ENCODE results near the gene SCRT2.
"Not testable (repeated sequence)": the region's sequence is repeated elsewhere in the genome, so short reads cannot be mapped to it uniquely, and the experiment has no call there.

Gene SCRT2

GRCh38 chr20:701401-702129, 26.0 kb upstream of the SCRT2 start:
- no peak for DNase-seq (ENCODE audit: low spot score)

DNA sequence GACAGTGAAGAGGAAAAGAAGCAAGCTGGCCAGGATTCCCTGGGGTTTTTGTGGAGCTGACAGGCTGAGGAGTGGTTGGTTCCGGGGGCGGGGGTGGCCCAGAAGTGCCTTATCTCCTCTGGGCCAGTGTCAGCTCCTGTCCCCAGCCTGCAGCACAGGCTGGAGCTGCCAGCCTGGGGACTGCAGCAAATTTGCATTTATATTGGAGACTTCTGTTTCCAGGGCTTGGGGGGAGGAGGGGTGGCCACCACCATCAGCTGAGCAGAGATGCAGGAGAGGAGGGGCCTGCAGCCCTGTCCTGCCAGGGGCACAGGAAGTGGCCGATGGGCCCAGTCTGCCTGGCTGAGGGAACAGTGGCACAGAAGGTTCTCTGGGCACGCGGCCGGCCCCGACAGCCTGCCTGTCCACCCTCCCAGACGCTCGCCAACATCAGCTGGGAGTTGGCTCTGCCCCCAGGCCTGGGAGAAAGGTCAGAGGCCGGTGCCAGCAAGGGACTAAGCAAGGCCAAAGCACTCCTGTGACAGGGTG, 24.3 kb upstream of the SCRT2 start:
- DNase-seq (ENCODE audit: low spot score) = no peak

DNA sequence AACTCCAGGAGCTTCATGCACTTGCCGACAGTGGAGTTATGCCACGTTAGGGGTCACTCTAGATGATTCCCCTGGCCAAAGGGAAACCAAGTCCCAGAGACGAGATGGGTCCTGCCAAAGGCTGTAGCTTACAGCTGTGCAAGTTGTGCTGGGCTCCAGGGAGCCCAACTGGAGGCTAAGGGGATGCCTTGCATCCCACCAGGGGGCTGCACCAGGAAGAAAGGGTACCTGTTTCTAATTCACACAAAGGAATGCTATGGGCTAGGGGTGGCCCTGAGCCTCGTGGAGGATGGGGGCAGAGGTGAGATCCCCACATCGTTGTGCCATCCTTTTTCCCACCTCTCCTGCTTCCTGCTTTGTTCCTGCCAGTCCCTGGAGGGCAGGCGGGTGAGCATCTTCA, 23.7 kb upstream of the SCRT2 start:
- no peak for DNase-seq (ENCODE audit: low spot score)

- DNase-seq (ENCODE audit: low spot score) = no peak
Measured at GRCh38 chr20:698276-698675, 22.7 kb upstream of the SCRT2 start.

DNA sequence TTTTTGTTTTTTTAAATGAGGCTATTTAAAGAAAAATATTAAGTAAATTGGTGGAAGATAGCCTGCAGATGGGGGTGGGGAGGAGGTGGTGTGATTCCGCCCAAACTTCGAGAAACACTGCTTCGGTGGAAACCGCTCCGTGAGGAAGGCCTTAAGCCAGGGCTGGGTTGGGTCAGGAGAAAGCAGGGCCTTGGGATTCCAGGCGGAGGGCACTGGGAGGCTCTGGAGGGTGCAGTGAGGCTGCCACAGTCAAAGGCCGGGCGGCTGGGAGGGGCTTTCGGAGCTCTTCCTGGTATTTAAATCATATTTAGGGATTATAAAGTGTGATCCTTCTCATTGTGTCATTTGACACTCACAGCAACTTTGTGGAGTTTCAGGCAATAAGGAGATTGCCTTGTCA, 22.2 kb upstream of the SCRT2 start:
- no peak for DNase-seq (ENCODE audit: low spot score)

- no peak for DNase-seq (ENCODE audit: low spot score)
Measured at GRCh38 chr20:695165-695866, 19.7 kb upstream of the SCRT2 start.

GRCh38 chr20:694496-694895, 18.9 kb upstream of the SCRT2 start:
- DNase-seq (ENCODE audit: low spot score) = no peak

DNA sequence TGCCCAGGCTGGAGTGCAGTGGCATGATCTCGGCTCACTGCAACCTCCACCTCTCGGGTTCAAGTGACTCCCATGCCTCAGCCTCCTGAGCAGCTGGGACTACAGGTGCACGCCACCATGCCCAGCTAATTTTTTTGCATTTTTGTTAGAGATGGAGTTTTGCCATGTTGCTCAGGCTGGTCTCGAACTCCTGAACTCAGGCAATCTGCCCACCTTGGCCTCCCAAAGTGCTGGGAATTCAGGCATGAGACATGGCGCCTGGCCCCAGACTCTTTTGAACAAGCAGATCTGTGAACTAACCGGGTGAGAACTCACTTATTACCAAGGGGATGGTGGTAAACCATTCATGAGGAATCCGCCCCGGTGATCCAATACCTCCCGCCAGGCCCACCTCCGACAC, 18.2 kb upstream of the SCRT2 start:
- not testable (repeated sequence) for DNase-seq (ENCODE audit: low spot score)

GRCh38 chr20:692044-692443, 16.4 kb upstream of the SCRT2 start:
- no peak for DNase-seq (ENCODE audit: low spot score)

DNA sequence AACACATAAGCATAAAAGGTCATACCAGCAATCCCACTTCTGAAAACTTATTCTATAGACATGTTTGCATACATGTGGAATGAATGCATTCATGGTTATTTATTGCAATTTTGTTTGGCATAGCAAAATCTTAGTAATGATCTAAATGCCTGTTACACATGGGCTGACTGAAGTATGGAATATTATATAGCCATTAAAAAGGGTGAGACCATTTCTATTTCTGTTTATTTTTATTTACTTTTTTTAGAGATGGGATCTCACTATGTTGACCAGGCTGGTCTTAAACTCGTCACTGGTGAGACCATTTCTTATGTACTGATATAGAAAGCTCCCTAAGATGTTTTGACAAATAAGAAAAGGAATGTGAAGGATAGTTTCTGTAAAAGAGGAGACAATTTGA, 14.3 kb upstream of the SCRT2 start:
- DNase-seq (ENCODE audit: low spot score) = no peak

- no peak for DNase-seq (ENCODE audit: low spot score)
Measured at GRCh38 chr20:689348-689747, 13.7 kb upstream of the SCRT2 start.

DNA sequence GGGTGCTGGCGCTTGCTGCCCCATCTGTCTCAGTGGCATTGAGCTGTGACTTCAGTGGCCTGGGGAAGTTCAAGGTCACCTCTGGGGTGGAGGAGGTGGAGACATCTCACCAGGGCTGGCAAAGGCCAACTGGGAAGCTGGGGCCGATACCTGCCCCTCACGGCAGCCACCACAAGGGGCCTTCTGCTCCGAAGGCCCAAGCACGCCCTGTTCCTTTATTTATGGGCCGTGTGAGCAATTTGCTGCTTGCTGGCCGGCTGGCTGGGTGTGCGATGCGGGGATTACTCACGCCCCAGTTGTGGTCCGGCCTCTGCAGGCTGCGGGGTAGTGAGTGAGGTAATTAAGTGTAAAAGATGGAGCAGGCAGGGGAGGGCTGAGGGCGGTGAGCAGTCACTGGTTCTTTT, 13.2 kb upstream of the SCRT2 start:
- peak; percentile 58 for DNase-seq (ENCODE audit: low spot score)

DNA sequence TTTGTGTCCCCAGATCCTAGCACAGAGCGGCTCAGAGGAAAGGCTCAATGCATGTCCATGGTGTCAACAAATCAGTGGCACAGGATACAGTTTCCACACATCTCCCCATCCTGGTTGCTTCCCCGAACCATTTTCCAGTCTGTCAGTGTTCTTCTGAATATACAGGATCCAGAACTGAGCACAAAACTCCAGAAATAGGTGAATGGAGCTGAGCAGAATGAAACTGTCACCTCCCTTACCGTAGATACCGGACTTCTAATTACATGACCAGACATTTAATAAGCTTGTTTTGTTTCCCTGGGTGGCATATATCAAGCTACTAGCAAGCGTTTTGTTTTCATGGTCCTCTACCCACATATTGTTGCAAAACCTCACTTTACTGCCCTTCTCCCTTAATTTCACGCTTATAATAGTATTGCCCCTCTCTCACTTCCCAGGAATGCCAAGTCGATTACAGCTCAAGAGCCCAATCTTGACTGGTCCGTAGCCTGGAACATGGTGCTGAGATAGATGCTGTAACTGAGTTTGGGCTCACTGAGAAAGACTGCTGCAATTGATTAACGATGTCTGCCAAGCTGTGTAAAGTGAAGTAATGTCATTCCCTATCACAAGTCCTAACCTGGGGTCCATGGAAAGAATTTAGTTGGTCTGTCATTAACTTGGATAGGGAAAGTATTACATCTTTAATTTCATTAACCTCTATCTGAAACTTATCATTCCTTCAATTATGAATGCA, 12.0 kb upstream of the SCRT2 start:
- no peak for DNase-seq (ENCODE audit: low spot score)

- DNase-seq (ENCODE audit: low spot score) = no peak
Measured at GRCh38 chr20:684676-685319, 9.2 kb upstream of the SCRT2 start.

- no peak for DNase-seq (ENCODE audit: low spot score)
Measured at GRCh38 chr20:682123-682522, 6.5 kb upstream of the SCRT2 start.

DNA sequence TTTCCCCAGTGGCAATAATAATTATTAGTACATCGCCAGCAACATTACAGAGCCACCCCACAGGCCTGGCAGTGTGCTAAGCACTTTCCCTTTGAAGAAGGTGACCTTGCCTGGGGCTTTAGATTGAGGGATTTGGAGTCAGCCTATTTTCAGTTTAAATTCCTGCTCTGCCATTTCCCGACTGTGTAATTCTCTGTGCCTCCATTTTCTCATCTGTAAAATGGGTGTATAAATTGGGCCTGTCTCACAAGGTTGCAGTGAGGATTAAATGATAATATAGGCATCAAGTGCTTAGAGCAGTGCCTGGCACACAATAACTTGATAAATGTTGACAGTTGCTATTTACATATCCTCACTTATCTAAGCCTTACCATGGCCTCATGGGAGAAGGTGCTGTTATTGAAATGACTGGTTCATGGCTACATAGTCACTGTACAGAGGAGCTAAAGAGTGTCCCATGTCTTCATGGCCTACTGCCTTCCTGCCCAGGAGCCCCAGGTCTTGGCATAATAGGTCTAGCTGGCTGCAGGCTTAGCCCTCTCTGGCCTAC, 5.1 kb upstream of the SCRT2 start:
- DNase-seq (ENCODE audit: low spot score) = no peak

GRCh38 chr20:677957-678356, 2.4 kb upstream of the SCRT2 start:
- DNase-seq (ENCODE audit: low spot score) = no peak

- no peak for DNase-seq (ENCODE audit: low spot score)
Measured at GRCh38 chr20:676967-677366, 1.4 kb upstream of the SCRT2 start.

DNA sequence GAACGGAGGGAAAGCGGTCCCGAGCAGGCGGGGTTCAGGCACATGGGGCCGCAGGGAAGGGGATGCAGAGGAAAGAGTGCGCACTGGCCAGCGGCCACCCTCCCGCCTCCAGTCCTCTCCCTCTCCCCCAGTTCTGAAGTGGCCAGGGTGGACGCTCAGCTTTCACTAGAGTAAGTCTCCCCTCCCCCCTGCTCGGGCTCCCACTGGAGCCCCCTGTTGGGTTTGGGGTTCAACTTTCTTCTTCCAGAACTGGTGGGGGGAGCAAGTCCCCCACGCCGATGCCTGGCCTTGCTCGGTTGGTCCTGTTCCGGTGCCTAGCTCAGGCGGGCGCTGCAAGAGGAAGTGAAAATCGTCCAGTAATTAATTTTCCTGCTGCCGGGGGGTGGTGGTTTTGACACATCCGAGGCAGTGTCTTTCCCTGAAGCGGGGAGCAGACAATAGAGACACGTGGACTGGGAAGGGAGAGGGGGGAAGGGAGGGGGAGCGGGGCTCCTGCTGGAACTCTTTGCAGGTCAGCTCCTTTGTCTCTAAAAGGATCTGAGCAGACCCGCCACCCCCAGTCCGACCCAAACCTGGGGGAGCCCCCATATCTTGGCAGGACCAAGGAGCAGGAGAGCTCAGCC, 824 bp upstream of the SCRT2 start:
- no peak for DNase-seq (ENCODE audit: low spot score)

DNA sequence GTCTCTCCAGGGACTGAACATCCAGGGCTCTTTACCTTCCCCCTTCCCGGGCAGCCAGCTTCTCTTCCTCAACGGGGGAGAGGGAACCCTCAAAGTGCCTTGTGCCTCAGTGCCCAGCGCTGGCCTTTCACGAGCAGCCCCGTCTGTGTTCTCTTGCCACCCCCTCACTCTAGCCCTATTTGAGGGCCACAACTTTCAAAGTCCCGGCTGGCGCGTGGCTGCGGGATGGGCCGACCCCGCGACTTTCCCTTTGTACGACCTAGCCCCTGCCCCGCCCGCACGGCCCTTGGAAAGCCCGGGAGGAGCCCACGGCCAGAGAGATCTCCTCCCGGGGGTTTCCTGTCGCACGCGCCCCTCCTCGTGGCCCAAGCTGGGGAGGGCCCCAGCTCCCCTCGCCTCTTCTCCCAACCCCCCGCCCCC, 559 bp downstream of the SCRT2 start:
- no peak for DNase-seq (ENCODE audit: low spot score)

DNA sequence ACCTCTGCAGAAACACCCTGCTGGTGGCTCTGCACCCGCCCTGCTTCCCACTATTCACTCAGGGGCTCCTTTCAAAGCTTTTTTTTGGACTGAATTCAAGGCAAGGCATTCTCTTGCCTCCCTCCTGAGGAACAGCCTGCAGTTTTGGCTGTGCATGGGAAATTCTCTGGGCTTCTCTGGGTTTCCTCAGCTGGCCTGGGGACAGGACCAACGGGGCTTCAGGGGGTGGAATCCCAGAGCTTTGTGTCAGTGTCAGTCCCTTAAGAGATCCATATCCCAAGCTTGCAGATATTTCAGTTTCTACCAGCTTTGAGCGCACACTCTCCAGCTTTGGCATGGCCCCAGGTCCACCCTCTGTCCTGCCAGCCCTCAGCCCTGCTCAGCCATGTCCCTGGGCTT, 2.0 kb downstream of the SCRT2 start:
- DNase-seq (ENCODE audit: low spot score) = no peak
